Spleen (tissue), 11 donors: ENCODE measurements around the gene RHBDD1. TPM values are rescaled to one million over a fixed set of nuclear protein-coding genes. Genes with fewer than 3 reads are reported as not detected.

Source experiments
- DNase-seq: peaks from one replicate; pipeline ENCODE4 v3.0.0-alpha.2; 2020
- H3K27ac ChIP-seq, 8 donors: fragments of 200-600 bp; sonication (generic) in 7 of 8; 1 replicate in 4 of 8; 2 replicates in 4 of 8; pipeline versions ENCODE4 v1.5.0 to v1.8.0; 2016 to 2021; ENCODE audit warnings: inconsistent platforms in 4 of 8, mild to moderate bottlenecking in 4 of 8, moderate library complexity in 1 of 8
- H3K27me3 ChIP-seq, 7 donors: fragments of 200-600 bp; sonication (generic) in 6 of 7; replicated peaks in 1 of 7; 1 replicate in 4 of 7; 2 replicates in 3 of 7; pipeline versions ENCODE4 v1.5.0 to v1.8.0; 2016 to 2021; ENCODE audit warnings: inconsistent platforms in 3 of 7, mild to moderate bottlenecking in 1 of 7
- H3K36me3 ChIP-seq, 6 donors: fragments of 200-600 bp; sonication (generic) in 5 of 6; 1 replicate in 4 of 6; 2 replicates in 2 of 6; pipeline versions ENCODE4 v1.5.0 to v1.8.0; 2016 to 2021; ENCODE audit warnings: inconsistent platforms in 2 of 6
- H3K4me1 ChIP-seq, 6 donors: fragments of 200-600 bp; sonication (generic) in 5 of 6; 1 replicate in 3 of 6; 2 replicates in 3 of 6; pipeline versions ENCODE4 v1.5.0 to v1.8.0; 2016 to 2021; ENCODE audit warnings: inconsistent platforms in 3 of 6
- H3K4me3 ChIP-seq, 8 donors: fragments of 200-600 bp; sonication (generic) in 7 of 8; 1 replicate in 4 of 8; 2 replicates in 4 of 8; pipeline versions ENCODE4 v1.5.0 to v1.8.0; 2016 to 2021; ENCODE audit warnings: inconsistent platforms in 4 of 8, mild to moderate bottlenecking in 4 of 8, moderate library complexity in 2 of 8
- H3K9me3 ChIP-seq, 8 donors: fragments of 200-600 bp; sonication (generic) in 7 of 8; 1 replicate in 4 of 8; 2 replicates in 4 of 8; pipeline versions ENCODE4 v1.5.0 to v1.8.0; 2016 to 2021; ENCODE audit warnings: inconsistent platforms in 4 of 8
- POLR2A ChIP-seq, 3 donors: fragments of 450-650 bp; IDR thresholded peaks; one replicate each; pipeline ENCODE4 v1.5.1; 2017; ENCODE audit warnings: antibody characterized with exemption in 3 of 3, mild to moderate bottlenecking in 1 of 3
- POLR2AphosphoS5 ChIP-seq, 3 donors: sonication (generic); formaldehyde crosslinking; IDR thresholded peaks; one replicate each; pipeline ENCODE4 v1.5.1; 2017; ENCODE audit warnings: antibody characterized with exemption in 3 of 3
- WGBS, 5 donors: extraction: QIAGEN DNeasy Blood & Tissue Kit in 3 of 5; methylation state at CpG; one replicate each; pipeline versions ENCODE4 v1.1.5 to v1.1.7; 2013 to 2018; 5-methylcytosine and 5-hydroxymethylcytosine counted together
- intact Hi-C: fragments of 100-400 bp; cut with DNase I; formaldehyde crosslinking; loops from one replicate; pipeline ENCODE4 v1.15.0; 2023; ENCODE audit warnings: low total_unique reads
- polyA plus RNA-seq, 3 donors: library from polyadenylated mRNA; stranded (reverse); fragments of 200-250 nt; gene quantifications; one replicate each; pipeline ENCODE4 v1.2.1, GENCODE V29; 2013
- total RNA-seq, 7 donors: library from RNA; depleted of rRNA in 3 of 7; stranded (reverse); fragments of >200 nt in 3 of 7; fragmentation: NEBNext Ultra II Directional in 4 of 7; extraction: Animal tissue kit (Norgen Biotek cat#: 25700) in 4 of 7; gene quantifications; one replicate each; pipeline versions ENCODE4 v1.1.0 to v1.2.1, GENCODE V29; 2016 to 2021
- TF ChIP-seq, protein P1 (sequence below), 11 experiments: fragments of 200-600 bp in 7 of 11; fragments of 450-650 bp in 4 of 11; sonication (generic) in 4 of 11; IDR thresholded peaks in 8 of 11; conservative IDR thresholded peaks in 3 of 11; 1 replicate in 7 of 11; 2 replicates in 4 of 11; pipeline versions ENCODE4 v1.4.0 to v1.8.0; 2016 to 2021; ENCODE audit warnings: antibody characterized with exemption in 11 of 11, inconsistent platforms in 4 of 11, mild to moderate bottlenecking in 1 of 11
- donor health status: healthy with polysubstance abuse.
- donor health status: DM: no; HTN: no; CAD: no; lungs with moderate emphysema.
- donor health status: DM: no; HTN: no; CAD: no.
- donor health status: Bipolar disorder and iron deficiency.
- donor health status: healthy.
- donor health status: DM: no; HTN: no; CAD: no.
- donor health status: DM: yes; HTN: yes; CAD: no.

Gene RHBDD1
- total and polyA plus RNA-seq, 10 donors, result 6.1 to 67.5 (median 32.8) TPM

DNA sequence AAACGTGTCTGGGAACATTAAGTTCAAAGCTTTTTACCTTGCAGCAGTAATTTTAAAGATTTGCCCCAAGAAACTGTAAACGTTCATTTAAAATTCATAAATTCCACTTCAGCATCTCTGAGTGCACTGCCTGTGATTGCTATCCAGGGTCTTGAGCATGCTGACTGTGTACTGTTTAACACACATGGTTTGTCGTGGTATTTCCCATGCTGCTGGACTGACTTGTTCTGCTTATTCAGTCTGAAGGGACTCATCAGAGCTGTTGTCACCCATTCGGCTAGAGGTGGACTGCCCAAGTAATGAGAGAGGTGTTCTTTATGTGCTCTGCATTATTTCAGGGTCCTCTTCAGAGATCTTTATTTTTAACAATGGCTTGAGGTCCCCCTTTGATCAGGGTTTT, 53.1 kb downstream of the RHBDD1 start:
- no peak overlapping the region for H3K27ac ChIP-seq
- H3K27me3 ChIP-seq, result no peaks in the 10 kb centered on the region
- H3K36me3 ChIP-seq, result no peaks in the 10 kb centered on the region
- DNase-seq, result no peak
- no peaks in the 10 kb centered on the region for H3K9me3 ChIP-seq
- TF ChIP-seq, protein P1, sequence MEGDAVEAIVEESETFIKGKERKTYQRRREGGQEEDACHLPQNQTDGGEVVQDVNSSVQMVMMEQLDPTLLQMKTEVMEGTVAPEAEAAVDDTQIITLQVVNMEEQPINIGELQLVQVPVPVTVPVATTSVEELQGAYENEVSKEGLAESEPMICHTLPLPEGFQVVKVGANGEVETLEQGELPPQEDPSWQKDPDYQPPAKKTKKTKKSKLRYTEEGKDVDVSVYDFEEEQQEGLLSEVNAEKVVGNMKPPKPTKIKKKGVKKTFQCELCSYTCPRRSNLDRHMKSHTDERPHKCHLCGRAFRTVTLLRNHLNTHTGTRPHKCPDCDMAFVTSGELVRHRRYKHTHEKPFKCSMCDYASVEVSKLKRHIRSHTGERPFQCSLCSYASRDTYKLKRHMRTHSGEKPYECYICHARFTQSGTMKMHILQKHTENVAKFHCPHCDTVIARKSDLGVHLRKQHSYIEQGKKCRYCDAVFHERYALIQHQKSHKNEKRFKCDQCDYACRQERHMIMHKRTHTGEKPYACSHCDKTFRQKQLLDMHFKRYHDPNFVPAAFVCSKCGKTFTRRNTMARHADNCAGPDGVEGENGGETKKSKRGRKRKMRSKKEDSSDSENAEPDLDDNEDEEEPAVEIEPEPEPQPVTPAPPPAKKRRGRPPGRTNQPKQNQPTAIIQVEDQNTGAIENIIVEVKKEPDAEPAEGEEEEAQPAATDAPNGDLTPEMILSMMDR (IDR thresholded peaks at IDR 0.05 in 8 of 11, conservative IDR thresholded peaks at IDR 0.05 in 3 of 11), result no peak
- TF ChIP-seq POLR2AphosphoS5 (IDR thresholded peaks at IDR 0.05) (no peak), POLR2A (IDR thresholded peaks at IDR 0.05) (no peak)
- intact Hi-C loops, result no loop called here
- 86 to 93% (median 91%) methylated on average over 4 of the region's 4 CpGs for WGBS, 5 donors
- H3K4me1 ChIP-seq, result no peaks in the 10 kb centered on the region
- H3K4me3 ChIP-seq, result no peak overlapping the region

DNA sequence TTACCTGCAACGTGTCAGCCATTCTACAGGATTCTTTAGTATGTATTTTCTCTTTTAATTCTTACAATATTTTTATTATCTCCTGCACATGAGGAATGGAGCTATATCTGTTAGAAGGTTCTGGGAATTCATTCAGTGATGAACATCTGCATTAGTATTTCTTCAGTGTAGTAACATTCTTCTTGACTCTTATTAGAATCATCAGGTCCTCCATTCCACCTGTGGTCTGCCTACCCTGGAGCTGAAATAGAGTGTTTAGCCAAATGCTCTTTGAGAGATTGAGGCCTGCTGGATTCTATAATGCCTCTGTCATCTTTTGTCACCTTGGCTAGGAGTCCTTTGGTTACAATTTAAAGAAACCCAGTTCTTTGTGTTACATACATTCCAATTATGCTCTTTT, 54.4 kb downstream of the RHBDD1 start:
- TF ChIP-seq, protein P1 (IDR thresholded peaks at IDR 0.05 in 8 of 11, conservative IDR thresholded peaks at IDR 0.05 in 3 of 11), result no peak
- no peak for TF ChIP-seq POLR2AphosphoS5 (IDR thresholded peaks at IDR 0.05)
- TF ChIP-seq POLR2A (IDR thresholded peaks at IDR 0.05), result no peak
- Histone ChIP-seq H3K36me3 (no peaks in the 10 kb centered on the region), H3K4me3 (no peak overlapping the region), H3K4me1 (no peaks in the 10 kb centered on the region), H3K9me3 (no peaks in the 10 kb centered on the region), H3K27ac (no peak overlapping the region), H3K27me3 (no peaks in the 10 kb centered on the region)
- intact Hi-C loops, result no loop called here
- WGBS, 5 donors, result 76 to 88% (median 86%) methylated on average over 1 of the region's 1 CpG
- no peak for DNase-seq

DNA sequence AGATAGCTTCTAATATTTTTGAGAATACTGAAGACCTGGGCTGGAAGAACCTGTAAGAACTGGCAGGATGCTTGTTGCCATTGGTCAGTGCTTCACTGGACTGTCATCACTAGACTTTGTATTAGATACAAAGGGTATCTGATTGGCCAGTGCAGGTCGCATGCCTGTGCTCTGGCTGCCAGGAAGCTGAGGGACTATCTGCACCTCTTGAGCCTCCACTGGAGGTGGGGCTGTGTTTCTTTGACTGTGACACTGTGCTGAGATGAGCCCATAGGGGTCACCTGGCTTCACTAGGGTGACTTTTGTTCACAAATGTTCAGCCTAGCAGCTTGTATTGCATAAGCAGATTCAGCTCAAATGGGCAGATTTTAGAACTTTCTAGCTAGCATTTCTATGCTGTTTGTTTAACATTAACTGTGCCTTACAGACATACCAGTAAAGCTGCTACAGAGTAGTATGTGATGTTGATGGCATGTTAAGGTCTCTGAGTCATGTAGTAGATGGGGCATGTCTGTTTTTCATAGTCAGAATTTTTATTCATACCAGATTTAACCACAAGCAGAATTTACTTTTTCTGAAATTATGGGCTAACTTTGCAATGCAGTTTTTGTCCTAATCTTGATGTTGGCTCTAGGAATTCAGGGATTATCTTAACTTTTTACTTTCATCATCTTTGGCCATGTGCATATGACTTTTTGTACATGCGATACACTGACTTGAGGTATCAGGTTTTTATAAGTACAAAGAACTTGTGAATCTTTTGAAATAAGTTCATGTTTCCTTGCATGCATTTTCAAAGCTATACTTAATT, 56.1 kb downstream of the RHBDD1 start:
- 87 to 96% (median 90%) methylated on average over 2 of the region's 2 CpGs for WGBS, 5 donors
- Histone ChIP-seq H3K36me3 (peaks cover 0 to 13% (median 0%) of the 10 kb centered on the region in 6 donors), H3K9me3 (no peaks in the 10 kb centered on the region), H3K27me3 (no peaks in the 10 kb centered on the region), H3K4me1 (no peaks in the 10 kb centered on the region), H3K4me3 (no peak overlapping the region), H3K27ac (no peak overlapping the region)
- TF ChIP-seq, protein P1 (IDR thresholded peaks at IDR 0.05 in 8 of 11, conservative IDR thresholded peaks at IDR 0.05 in 3 of 11), result no peak
- TF ChIP-seq POLR2A (IDR thresholded peaks at IDR 0.05) (no peak), POLR2AphosphoS5 (IDR thresholded peaks at IDR 0.05) (no peak)
- DNase-seq, result no peak
- intact Hi-C loops, result no loop called here

DNA sequence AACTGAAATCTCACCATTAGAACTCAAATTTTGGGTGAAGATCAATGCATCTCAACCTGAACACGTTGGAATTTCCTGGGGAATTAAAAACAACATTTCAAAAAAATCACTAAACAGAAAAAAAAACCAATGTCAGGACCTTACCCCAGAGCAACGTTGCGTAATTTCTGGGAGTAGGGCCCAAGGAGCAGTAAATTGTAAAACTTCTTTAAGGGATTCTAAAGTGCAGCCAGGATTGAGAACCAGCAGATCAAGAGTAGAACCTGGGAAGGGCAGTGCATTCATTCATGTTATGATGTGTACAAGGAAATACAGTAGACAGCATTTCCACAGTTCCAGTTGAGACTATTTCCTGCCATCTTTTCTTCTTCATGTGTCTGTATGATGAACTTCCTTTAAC, 56.9 kb downstream of the RHBDD1 start:
- H3K27me3 ChIP-seq, result no peaks in the 10 kb centered on the region
- peaks cover 0 to 21% (median 0%) of the 10 kb centered on the region in 6 donors for H3K36me3 ChIP-seq
- TF ChIP-seq, protein P1 (IDR thresholded peaks at IDR 0.05 in 8 of 11, conservative IDR thresholded peaks at IDR 0.05 in 3 of 11), result no peak
- TF ChIP-seq POLR2AphosphoS5 (IDR thresholded peaks at IDR 0.05) (no peak), POLR2A (IDR thresholded peaks at IDR 0.05) (no peak)
- H3K4me1 ChIP-seq, result no peaks in the 10 kb centered on the region
- DNase-seq, result no peak
- no peak overlapping the region for H3K4me3 ChIP-seq
- no peaks in the 10 kb centered on the region for H3K9me3 ChIP-seq
- 72 to 92% (median 81%) methylated on average over 3 of the region's 3 CpGs for WGBS, 5 donors
- no peak overlapping the region for H3K27ac ChIP-seq
- intact Hi-C loops, result no loop called here
